Loucy (cell line): ENCODE measurements around the gene GCLC.

Experiments
- CTCF ChIP-seq: fragments of 200-600 bp; sonication (generic); conservative IDR thresholded peaks from 2 replicates; pipeline ENCODE4 v1.5.1; 2014; ENCODE audit warnings: mild to moderate bottlenecking, antibody characterized with exemption, low read length
- EZH2phosphoT487 ChIP-seq: fragments of 200-600 bp; IDR thresholded peaks from 2 replicates; pipeline ENCODE4 v1.6.1; 2018; ENCODE audit warnings: antibody characterized with exemption, mild to moderate bottlenecking, moderate library complexity, borderline replicate concordance

GRCh38 chr6:53500095-53500494 lies 44.8 kb downstream of the GCLC start:
- TF ChIP-seq CTCF (no peak), EZH2phosphoT487 (no peak)
